ENCODE results near the gene SORCS3. TPM values are rescaled to one million over a fixed set of nuclear protein-coding genes. Genes with fewer than 3 reads are reported as not detected.

Gene SORCS3
- total and polyA plus RNA-seq, 4 donors = 0.93 TPM; not detected in 3

DNA sequence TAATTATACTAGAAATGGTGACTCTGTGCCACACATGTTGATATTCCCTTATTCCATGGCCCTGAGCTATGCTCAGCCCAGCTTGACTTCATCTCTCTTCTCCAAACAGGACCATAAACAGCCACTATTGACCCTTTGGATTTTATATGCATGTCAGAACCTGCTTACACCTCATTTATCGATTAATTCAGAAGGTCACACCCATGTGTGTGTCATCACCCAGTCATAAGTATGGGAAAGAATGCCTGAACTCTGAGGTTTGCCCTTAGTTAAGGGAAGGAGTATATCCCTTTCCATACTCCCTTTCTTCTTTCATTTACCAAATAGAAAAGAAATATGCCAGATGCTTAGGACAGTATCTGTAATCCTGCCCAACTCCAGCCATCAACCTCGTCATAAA is 602.3 kb downstream of the SORCS3 start:
- Histone ChIP-seq H3K4me1 (ENCODE audit: control insufficient read depth in 4 of 4, insufficient read depth in 4 of 4, low read length in 3 of 4) (no peaks in the 10 kb centered on the region), H3K4me3 (ENCODE audit: low read depth in 1 of 3, low read length in 3 of 3) (no peak overlapping the region), H3K27ac (ENCODE audit: low read depth in 1 of 2, low read length in 2 of 2) (no peak overlapping the region), H3K36me3 (ENCODE audit: control insufficient read depth in 4 of 4, insufficient read depth in 3 of 4, low read depth in 1 of 4, low read length in 3 of 4) (no peaks in the 10 kb centered on the region), H3K9ac (ENCODE audit: low read depth in 1 of 2, low read length in 2 of 2) (no peak overlapping the region), H3K9me3 (ENCODE audit: control insufficient read depth in 4 of 4, low read length in 3 of 4) (no peaks in the 10 kb centered on the region), H3K27me3 (ENCODE audit: control insufficient read depth in 4 of 4, insufficient read depth in 4 of 4, low read length in 3 of 4) (no peaks in the 10 kb centered on the region)
- 88% methylated on average over 2 of the region's 2 CpGs for WGBS
- TF ChIP-seq NR2F2 (IDR thresholded peaks at IDR 0.05) (no peak), RAD21 (IDR thresholded peaks at IDR 0.05) (no peak)
- no peak for DNase-seq (ENCODE audit: low spot score)

DNA sequence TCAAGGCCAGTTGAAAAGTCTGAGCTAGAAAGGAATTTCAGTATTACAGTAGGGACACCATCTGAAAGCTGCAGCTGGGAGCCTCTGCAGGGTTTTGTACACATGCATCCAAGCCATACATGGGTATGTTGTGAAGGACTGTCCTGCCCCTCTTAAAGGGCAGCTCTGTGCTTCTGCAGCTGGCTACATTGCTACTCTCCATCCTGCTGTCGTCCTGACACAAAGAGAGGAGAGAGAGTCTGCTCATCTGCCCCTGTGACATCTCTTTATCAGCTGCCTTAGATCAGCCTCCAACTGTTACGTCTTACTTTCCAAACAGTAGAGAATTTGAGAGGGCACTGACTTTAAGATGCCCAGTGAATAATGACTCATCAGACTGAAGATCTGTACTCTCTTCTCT is 602.7 kb downstream of the SORCS3 start:
- H3K36me3 ChIP-seq (ENCODE audit: control insufficient read depth in 4 of 4, insufficient read depth in 3 of 4, low read depth in 1 of 4, low read length in 3 of 4) = no peaks in the 10 kb centered on the region
- 60% methylated on average over 2 of the region's 2 CpGs for WGBS
- no peaks in the 10 kb centered on the region for H3K9me3 ChIP-seq (ENCODE audit: control insufficient read depth in 4 of 4, low read length in 3 of 4)
- H3K27me3 ChIP-seq (ENCODE audit: control insufficient read depth in 4 of 4, insufficient read depth in 4 of 4, low read length in 3 of 4) = no peaks in the 10 kb centered on the region
- no peak overlapping the region for H3K9ac ChIP-seq (ENCODE audit: low read depth in 1 of 2, low read length in 2 of 2)
- no peak for TF ChIP-seq SP1 (IDR thresholded peaks at IDR 0.05)
- no peak for TF ChIP-seq HNF4G (IDR thresholded peaks at IDR 0.05)
- TF ChIP-seq, protein P1, sequence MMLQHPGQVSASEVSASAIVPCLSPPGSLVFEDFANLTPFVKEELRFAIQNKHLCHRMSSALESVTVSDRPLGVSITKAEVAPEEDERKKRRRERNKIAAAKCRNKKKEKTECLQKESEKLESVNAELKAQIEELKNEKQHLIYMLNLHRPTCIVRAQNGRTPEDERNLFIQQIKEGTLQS (IDR thresholded peaks at IDR 0.05) = no peak
- TF ChIP-seq FOXA1 (IDR thresholded peaks at IDR 0.05) = no peak
- TF ChIP-seq FOXA2 (IDR thresholded peaks at IDR 0.05) = no peak
- TF ChIP-seq, protein P2, sequence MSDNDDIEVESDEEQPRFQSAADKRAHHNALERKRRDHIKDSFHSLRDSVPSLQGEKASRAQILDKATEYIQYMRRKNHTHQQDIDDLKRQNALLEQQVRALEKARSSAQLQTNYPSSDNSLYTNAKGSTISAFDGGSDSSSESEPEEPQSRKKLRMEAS (IDR thresholded peaks at IDR 0.05) = no peak
- no peak for TF ChIP-seq RXRA (IDR thresholded peaks at IDR 0.05)
- TF ChIP-seq TAF1 (conservative IDR thresholded peaks at IDR 0.05) = no peak
- TF ChIP-seq, protein P3, sequence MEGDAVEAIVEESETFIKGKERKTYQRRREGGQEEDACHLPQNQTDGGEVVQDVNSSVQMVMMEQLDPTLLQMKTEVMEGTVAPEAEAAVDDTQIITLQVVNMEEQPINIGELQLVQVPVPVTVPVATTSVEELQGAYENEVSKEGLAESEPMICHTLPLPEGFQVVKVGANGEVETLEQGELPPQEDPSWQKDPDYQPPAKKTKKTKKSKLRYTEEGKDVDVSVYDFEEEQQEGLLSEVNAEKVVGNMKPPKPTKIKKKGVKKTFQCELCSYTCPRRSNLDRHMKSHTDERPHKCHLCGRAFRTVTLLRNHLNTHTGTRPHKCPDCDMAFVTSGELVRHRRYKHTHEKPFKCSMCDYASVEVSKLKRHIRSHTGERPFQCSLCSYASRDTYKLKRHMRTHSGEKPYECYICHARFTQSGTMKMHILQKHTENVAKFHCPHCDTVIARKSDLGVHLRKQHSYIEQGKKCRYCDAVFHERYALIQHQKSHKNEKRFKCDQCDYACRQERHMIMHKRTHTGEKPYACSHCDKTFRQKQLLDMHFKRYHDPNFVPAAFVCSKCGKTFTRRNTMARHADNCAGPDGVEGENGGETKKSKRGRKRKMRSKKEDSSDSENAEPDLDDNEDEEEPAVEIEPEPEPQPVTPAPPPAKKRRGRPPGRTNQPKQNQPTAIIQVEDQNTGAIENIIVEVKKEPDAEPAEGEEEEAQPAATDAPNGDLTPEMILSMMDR (IDR thresholded peaks at IDR 0.05; ENCODE audit: low read depth, low read length, missing input control) = no peak
- TF ChIP-seq GABPA (IDR thresholded peaks at IDR 0.05 in 1 of 2, conservative IDR thresholded peaks at IDR 0.05 in 1 of 2) = no peak
- no peaks in the 10 kb centered on the region for H3K4me1 ChIP-seq (ENCODE audit: control insufficient read depth in 4 of 4, insufficient read depth in 4 of 4, low read length in 3 of 4)
- H3K4me3 ChIP-seq (ENCODE audit: low read depth in 1 of 3, low read length in 3 of 3) = no peak overlapping the region
- no peak overlapping the region for H3K27ac ChIP-seq (ENCODE audit: low read depth in 1 of 2, low read length in 2 of 2)
- no peak for DNase-seq (ENCODE audit: low spot score)

DNA sequence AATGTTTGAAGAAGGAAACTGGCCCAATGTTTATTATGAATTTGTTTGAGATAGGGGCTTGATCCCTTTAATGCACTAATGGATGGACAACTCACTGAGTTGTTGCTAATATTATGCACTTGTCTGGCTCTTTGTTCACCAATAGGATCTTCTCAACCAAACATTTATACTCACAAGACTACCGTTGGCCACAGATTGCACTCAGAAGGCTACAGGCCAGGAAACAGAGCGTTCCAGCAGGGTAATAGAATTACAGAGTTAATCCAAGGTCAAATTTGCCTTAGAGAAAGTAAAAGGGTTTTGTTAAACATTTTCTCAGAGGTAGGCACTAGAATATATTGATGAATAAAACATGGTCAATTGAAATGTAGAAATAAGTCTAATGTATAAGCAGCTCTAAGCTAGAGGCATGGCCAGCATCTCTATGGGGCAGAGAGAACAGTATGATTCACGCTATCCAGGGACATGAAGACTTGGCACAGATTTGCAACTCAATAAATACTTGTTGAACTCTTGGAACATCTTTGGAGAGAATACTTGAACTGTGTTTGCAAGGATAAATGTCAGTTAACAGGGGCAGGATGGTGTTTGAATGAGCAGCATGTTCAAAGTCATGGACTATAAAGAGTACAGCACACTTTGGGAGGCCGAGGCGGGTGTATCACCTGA is 606.9 kb downstream of the SORCS3 start:
- no peaks in the 10 kb centered on the region for H3K27me3 ChIP-seq (ENCODE audit: control insufficient read depth in 4 of 4, insufficient read depth in 4 of 4, low read length in 3 of 4)
- H3K4me3 ChIP-seq (ENCODE audit: low read depth in 1 of 3, low read length in 3 of 3) = no peak overlapping the region
- H3K9ac ChIP-seq (ENCODE audit: low read depth in 1 of 2, low read length in 2 of 2) = no peak overlapping the region
- WGBS = 87% methylated on average over 5 of the region's 5 CpGs
- DNase-seq (ENCODE audit: low spot score) = no peak
- no peak overlapping the region for H3K27ac ChIP-seq (ENCODE audit: low read depth in 1 of 2, low read length in 2 of 2)
- no peaks in the 10 kb centered on the region for H3K9me3 ChIP-seq (ENCODE audit: control insufficient read depth in 4 of 4, low read length in 3 of 4)
- no peaks in the 10 kb centered on the region for H3K36me3 ChIP-seq (ENCODE audit: control insufficient read depth in 4 of 4, insufficient read depth in 3 of 4, low read depth in 1 of 4, low read length in 3 of 4)
- H3K4me1 ChIP-seq (ENCODE audit: control insufficient read depth in 4 of 4, insufficient read depth in 4 of 4, low read length in 3 of 4) = no peaks in the 10 kb centered on the region
- no peak for TF ChIP-seq YY1 (IDR thresholded peaks at IDR 0.05)
- no peak for TF ChIP-seq JUND (IDR thresholded peaks at IDR 0.05)
- no peak for TF ChIP-seq NR2F2 (IDR thresholded peaks at IDR 0.05)
- no peak for TF ChIP-seq FOXA2 (IDR thresholded peaks at IDR 0.05)
- TF ChIP-seq, protein P1 (IDR thresholded peaks at IDR 0.05) = no peak
- TF ChIP-seq, protein P3 (IDR thresholded peaks at IDR 0.05; ENCODE audit: low read depth, low read length, missing input control) = no peak
- TF ChIP-seq, protein P4, sequence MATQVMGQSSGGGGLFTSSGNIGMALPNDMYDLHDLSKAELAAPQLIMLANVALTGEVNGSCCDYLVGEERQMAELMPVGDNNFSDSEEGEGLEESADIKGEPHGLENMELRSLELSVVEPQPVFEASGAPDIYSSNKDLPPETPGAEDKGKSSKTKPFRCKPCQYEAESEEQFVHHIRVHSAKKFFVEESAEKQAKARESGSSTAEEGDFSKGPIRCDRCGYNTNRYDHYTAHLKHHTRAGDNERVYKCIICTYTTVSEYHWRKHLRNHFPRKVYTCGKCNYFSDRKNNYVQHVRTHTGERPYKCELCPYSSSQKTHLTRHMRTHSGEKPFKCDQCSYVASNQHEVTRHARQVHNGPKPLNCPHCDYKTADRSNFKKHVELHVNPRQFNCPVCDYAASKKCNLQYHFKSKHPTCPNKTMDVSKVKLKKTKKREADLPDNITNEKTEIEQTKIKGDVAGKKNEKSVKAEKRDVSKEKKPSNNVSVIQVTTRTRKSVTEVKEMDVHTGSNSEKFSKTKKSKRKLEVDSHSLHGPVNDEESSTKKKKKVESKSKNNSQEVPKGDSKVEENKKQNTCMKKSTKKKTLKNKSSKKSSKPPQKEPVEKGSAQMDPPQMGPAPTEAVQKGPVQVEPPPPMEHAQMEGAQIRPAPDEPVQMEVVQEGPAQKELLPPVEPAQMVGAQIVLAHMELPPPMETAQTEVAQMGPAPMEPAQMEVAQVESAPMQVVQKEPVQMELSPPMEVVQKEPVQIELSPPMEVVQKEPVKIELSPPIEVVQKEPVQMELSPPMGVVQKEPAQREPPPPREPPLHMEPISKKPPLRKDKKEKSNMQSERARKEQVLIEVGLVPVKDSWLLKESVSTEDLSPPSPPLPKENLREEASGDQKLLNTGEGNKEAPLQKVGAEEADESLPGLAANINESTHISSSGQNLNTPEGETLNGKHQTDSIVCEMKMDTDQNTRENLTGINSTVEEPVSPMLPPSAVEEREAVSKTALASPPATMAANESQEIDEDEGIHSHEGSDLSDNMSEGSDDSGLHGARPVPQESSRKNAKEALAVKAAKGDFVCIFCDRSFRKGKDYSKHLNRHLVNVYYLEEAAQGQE (IDR thresholded peaks at IDR 0.05) = no peak
- no peak for TF ChIP-seq SP1 (IDR thresholded peaks at IDR 0.05)
- TF ChIP-seq HNF4G (IDR thresholded peaks at IDR 0.05) = no peak
- no peak for TF ChIP-seq EGR1 (IDR thresholded peaks at IDR 0.05; ENCODE audit: low read depth in 2 of 2)
- no peak for TF ChIP-seq RAD21 (IDR thresholded peaks at IDR 0.05)
- no peak for TF ChIP-seq FOXA1 (IDR thresholded peaks at IDR 0.05)
